HG03565 (cell line): ENCODE data around the gene MBNL2.
A peak's percentile ranks its signal among the peaks of the same experiment; 100 is the strongest.
"Not testable (repeated sequence)": the region's sequence is repeated elsewhere in the genome, so short reads cannot be mapped to it uniquely, and the experiment has no call there.

ENCODE experiments used
- ATAC-seq: cut with Tn5 transposase; IDR thresholded peaks from one replicate; pipeline ENCODE4 v1.9.1; 2021; ENCODE audit warnings: mild to moderate bottlenecking, moderate library complexity; ENCODE audit not compliant: unreplicated experiment

MBNL2 gene

DNA sequence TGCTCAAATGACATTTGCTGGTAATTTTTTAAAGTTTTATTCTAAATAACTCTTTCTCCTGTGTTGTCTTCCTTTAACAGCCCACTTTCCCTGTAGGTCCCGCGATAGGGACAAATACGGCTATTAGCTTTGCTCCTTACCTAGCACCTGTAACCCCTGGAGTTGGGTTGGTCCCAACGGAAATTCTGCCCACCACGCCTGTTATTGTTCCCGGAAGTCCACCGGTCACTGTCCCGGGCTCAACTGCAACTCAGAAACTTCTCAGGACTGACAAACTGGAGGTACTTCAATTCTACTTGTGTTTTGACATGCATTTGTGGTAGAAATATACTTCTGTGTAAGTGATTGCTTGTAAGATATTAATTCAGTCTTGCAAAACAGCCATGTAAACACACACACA, 120.8 kb downstream of the MBNL2 start:
- ATAC-seq = no peak

DNA sequence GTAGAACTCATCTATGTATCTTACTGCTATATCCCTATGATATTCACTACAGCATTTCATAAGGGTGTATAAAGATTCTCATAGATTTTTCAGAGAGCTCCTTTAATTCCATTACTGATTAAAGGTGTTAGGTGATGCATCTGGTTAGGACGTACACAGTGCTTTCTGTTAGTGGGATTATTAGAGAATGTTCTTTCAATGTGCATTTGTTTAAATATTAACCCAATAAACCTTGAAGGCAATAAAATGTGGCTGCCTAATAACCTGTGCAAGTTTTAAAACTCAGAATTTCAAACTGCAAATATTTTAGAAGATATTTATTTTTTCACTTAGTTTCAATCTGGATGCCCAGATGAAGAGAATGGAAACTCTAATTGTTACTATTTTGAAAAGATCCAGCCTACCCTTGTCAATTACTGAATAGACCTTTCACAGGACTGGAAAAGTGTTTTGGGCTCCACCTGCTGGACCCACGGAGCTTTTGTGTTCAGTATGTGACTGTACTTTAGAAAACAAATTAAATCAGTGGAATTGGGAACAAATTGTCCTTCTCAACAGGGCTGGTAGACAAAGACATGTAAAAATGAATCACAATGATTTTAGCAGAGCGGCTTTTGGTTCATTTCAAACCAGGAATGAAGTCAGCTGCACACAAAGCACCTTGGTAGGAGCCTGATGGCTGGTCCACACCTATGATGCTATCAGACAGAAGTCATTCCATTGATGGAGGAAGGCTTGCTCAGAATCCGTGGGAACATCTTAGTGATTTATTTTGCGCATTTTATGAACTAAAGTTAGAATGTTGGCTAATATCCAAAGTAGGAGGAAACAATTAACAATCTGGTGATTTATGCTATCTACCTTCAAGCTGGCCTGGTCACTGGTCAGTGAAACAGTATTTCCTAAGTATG, 122.4 kb downstream of the MBNL2 start:
- peak; percentile 72 for ATAC-seq

DNA sequence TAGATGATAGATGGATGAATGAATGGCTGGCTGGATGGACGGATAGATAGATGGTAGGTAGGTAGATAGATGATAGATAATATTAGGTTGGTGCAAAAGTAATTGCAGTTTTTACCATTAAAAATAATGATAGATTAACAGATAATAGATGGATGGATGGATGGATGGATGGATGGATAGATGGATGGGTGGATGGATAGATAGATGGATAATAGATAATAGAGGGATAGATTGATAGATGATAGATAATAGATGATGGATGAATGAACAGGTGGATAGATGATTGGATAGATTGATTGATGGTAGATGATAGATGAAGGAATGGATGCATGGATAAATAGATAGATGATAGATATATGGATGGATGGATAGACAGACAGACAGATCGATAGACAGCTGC, 124.0 kb downstream of the MBNL2 start:
- ATAC-seq = no peak

DNA sequence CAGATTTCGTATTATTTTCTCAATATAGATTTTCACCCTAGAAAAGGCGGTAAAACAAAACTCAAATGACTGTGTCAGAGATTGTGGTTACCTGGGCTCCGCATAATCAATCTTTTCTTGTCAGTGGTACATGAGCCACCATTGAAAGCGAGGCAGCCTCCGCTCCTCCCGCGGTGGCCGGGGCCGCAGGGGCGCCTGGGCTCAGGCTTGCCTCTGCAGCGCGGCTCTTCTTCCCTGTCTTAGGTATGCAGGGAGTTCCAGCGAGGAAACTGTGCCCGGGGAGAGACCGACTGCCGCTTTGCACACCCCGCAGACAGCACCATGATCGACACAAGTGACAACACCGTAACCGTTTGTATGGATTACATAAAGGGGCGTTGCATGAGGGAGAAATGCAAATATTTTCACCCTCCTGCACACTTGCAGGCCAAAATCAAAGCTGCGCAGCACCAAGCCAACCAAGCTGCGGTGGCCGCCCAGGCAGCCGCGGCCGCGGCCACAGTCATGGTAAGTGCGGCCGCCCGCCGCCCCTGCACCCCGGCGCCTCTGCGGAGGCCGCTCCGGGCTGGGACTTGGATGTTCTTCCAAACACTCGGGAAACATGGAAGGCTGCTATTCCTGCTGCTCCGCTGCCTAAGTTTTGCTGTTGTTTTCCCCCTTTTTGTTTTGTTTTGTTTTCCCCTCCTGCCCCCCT, 124.6 kb downstream of the MBNL2 start:
- ATAC-seq = no peak

DNA sequence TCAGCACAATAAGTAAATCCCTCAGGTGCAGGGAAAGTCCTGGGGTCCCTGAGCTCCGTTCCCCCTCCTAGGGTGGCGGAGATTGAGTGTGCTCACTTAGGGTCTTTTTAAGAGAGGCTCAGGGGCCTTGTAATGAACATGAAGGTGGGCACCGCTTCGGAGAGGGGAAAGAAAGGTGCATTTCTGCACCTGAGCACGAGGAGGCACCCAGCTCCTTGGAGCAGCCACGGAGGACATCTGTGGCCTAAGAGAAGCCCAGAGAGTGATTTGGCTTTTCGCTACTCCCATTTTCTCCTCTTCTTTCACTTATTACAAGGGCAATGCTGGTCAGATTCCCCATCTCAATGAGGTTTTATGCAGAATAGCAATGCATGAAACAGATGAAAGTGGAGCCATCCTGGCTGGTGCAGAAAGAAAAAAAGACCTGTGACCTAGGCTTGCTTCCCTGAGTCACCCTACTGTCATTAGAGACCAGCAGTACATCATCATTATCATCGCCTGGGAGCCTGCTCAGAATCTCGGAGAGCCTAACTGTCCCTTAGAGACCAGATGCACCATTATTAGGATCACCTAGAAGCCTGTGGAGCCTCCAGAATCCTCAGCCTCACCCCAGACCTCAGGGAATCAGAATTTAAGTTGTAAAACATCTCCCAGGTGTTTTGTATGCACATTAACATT, 125.3 kb downstream of the MBNL2 start:
- ATAC-seq = no peak

DNA sequence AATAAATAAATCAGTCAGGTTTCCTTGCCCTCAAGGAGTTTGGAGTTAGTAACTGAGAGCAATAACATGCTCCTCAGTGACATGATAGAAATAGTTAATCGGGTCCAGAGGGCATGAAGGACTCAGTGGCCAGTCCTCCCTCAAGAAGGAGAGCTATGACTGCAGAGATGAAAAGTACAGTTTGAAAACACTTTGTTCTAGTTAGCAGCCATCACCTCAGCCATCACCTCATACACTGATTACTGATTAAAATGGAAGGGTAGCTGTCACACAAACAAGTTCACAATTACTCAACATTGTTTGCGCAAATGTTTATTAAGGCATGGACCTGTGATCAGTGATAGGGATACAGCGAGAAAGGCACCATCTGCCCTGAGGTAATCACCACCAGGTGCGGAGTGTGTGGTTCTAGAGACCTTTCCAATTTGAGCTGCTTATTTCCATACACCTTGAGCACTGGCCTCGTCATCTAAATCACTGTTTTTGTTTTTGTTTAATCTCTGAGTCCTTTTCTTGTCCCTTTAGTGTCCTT, 126.5 kb downstream of the MBNL2 start:
- ATAC-seq = no peak

DNA sequence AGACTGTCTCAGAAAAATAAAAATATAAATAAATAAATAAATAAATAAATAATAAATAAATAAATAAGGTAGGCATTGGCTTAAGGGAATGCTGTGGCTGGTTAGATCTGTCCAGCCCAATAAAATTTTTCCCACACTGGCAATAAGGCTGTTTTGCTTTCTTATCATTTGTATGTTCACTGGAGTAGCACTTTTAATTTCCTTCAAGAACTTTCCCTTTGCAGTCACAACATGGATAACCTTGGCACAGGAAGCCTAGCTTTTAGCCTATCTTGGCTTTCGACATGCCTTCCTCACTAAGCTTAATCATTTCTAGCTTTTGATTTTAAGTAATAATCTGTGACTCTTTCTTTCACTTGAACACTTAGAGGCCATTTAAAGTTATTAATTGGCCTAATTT, 129.9 kb downstream of the MBNL2 start:
- ATAC-seq = not testable (repeated sequence)

DNA sequence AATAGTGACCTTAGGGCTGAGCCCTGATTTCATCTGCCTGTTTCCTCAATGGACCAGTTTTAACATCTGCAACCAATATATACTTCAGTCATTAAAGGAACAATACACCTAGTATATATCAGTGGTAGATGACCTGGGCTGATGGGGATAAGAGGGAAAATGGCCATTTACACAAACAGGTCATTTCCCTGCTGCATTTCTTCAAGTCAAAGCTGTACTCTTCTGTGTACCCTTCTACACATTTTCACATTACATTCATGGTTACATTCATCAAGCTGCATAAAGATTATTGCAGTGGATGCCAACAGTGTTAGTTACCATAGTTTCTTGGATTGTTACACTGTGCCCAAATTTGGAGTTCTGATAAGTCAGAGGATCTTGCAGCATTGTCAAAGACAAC, 130.7 kb downstream of the MBNL2 start:
- ATAC-seq = no peak

DNA sequence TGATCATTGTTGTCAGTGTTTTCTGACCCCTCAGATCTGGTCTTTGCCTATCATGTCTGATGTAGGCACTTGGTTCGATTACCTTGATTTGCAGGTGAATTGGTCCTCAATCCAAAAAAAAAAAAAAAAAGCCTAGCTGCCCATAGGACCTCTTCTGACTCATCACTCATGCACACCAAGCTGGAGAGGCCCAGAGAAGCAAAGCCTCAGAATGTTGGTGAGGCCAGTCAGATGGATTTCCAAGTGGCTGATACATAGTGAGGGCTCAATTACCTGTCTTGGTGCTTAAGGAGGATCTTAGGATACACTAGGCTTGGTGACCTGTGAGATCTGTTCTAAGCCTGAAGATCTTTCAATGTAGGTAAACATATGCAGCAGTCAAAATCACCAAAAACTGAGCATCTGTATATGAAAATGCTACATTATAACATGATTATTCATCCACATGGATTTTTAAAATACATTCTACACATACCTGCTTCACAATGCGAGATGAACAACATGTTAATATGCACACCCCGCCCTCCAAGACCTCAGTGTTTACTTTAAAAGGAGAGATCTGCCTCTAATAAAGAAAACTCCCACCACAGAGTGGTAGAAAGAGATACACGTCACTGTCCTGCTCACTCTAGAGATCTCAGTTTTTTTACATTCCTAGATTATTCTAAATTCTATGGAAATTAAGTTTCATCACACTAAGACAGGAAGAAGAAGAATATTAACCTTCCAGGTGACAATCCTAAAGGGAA, 132.0 kb downstream of the MBNL2 start:
- no peak for ATAC-seq

DNA sequence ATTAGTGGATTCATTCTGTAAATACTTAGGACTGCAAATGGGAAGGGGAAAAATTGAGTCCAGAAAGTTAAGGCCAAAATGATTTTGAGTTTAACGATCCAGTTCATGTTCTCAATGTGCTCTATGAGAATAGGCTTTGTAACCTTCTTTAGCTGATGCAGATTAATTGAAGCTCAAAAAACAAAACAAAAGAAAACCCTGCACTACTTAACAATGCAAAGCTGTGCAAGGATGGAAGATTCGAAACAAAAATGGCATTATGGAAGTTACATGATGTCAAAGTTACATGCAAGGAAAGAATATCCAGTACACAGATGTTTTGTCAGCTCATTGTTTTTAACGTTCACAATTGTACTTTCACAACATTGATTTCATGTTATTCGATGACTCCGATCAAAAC, 132.7 kb downstream of the MBNL2 start:
- ATAC-seq = no peak

DNA sequence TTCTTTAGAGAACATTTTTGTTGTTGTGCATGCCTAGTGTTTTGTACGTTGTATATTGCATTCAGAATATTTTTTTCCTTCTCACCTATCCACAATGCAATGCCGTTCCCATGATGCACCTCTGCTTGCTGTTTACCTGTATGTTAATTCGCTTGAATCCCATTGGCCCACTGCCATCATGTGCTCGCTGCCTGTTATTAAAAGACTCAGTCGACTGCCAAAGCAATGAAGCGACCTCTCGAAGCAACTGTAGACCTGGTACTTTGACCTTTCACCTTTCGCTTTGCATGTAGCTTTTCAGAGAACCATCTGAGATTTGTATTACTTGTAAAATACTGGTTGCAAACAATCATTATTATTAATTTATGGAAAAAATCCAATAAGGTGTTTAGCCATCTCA, 134.5 kb downstream of the MBNL2 start:
- ATAC-seq = no peak

DNA sequence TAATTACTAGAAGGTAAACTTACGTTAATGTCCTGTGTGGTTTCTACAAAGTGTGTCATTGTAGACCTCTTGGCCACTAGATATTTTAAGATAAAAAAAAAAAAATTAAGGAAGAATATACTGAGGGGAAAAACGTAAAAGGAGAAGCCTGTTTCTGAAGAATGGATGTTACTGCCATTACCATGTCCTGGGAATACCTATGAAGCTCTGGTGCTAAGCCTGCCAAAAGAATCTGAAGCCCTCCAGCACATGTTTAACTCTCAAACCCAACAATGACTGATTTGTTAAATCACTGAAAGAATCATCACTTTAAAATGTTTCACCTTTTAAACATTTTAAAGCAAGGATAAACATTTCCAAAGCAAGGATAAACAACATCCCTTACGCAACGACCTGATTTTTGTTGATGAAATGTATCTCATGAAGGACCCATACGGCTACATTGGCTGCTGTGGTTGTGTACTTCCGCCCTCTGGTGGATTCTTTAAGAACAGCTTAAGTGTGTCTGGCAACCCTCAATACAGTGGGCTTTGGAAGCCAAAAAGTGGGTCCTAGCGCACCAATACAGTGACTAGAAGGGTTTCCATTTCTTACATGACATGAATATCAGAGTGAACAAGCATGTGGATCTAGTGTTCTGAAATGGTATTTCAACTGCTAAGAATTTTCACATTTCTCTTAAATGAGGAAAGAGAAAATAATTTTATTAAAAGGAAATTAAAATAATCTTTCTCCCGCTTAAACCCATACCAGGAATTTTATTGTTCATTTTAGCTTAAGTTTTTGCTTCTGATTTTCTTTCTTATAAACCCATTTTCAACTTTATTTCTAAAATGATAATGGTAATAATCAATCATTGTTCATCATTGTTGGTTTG, 137.3 kb downstream of the MBNL2 start:
- peak; percentile 94 for ATAC-seq

DNA sequence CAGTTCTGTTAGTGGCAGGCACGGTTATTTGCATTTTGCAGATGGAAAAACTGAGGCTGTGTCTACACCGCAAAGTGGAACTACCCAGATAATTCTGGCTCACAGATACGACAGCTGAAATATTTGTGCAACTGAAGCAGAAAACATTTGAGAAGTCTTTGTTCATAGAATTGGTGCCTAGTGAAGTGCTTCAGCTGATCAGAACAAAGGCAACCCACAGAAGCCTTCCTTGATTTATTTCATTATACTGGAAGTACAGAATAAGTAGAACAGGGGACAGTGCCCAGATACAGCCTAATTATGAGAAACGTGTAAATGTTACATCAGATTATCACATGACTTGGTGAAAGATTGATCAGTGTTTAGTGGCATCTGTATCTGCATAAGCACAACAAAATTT, 138.5 kb downstream of the MBNL2 start:
- no peak for ATAC-seq

DNA sequence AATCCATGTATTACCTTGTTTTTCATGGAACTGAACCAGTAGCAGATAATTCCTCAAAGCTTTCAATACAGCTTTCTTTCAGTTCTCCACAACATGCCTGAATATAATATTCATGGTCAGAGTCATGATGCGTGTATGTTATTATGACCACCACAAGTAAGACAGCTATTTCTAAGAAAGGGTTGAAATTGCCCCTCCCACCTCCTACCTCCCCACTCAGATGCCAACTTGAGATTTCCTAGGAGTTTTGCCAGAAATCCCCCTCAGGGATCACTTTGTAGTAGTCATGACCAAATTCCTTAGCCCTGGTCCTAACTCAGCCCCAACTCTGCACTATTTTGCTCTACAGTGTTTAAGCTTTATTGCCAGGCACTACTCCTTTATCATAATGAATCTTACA, 141.9 kb downstream of the MBNL2 start:
- no peak for ATAC-seq

DNA sequence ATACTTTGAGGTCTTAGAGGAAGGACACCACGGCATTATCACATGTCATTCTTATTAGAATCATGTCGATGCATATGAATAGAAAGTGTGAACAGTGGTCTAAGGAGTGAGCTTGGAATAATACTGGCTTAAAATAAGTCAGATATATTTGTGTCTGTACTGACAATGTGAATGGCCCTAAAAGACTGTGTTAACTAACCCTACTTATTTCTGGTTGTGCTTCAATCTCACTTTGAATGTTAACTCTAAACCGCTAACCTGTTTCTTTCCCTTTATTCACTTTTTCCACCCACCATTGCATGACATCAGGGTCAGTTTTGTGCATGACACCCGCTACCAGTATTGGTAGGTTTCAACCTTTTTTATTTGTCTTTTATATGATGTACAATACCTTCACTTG, 142.7 kb downstream of the MBNL2 start:
- ATAC-seq = no peak

DNA sequence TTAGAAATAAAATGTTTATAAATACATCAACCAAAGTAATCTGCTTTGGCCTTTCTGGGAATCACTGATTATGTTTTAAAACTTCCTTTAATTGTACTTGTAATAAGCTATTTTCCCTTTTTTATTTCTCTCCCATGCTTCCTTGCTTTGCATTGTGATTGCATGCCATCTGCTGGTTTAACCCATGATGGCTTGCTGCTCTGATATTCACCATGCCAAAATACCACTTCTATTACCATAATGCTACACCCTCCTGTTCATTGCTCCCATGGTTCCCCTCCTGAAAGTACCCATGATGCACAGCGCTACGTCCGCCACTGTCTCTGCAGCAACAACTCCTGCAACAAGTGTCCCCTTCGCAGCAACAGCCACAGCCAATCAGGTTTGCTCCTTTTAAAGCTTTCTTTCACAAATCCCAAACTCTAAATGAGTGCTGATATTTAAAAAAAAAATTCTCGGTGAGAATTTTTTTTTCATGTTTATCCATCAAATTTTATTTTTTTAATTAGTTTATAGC, 144.1 kb downstream of the MBNL2 start:
- ATAC-seq = no peak

DNA sequence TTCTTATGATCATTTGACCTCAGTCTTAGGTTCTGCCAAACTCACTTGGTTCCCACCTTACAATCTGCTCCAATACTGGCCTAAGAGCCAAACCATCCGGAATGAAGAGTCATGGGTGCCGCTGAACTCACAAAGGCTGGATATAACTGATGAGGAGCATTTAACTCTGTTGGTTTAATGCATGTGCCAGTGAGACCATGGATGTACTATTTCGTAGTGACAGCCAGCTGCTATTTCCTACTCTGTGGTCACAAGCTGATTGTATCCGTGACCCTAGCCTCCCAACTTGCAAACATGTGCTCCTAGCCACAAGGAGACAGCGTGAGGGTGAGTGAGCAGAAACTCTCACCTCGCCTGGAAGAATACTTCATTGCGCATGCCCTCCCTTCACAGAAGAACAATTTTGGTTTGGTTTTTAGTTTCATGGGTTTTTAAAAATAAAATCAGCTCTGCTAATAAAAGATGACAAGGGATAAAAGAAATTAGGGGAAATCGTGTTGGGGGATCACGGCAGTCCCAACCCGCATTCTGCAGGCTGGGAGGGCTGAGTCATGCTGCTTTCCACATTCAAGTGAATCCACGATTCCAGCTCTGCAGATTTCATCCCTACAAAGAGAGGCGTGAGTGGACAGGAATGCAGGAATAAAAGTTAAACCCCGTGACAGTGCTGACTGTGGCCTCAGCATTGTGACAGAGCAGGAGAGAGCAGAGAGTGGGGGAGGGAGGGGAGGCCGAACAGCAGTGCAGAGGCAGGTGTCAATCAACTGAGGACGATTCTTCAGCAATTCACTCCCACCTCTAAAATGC, 145.1 kb downstream of the MBNL2 start:
- ATAC-seq = peak; percentile 46

DNA sequence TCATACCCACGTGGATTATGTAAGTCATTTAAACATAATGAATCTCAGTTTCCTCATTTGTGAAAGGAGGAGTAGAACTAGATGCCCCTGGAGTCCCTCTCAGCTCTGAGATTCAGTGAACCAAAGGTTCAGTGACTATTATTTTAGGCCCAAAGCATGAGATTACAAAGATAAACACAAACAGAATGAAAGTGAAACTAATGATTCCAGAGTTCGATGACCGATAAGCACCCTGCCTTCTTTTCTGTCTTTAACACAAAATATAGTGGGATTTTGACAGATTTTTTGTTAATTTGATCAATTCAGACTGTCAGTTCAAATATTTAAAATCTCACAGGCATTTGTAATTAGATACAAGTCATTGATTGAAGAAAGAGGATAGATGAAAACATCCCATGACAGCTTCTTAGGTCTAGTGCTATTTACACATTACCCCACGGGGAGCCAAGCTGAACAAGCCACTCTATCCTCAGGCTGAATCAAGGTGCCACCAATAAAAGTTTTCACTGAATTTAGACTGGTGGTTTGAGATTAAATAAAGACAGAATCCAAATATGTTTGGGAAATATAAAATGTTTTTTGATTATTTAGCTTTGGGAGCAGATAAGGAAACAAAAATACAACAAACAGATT, 147.2 kb downstream of the MBNL2 start:
- peak; percentile 54 for ATAC-seq
